ENCODE data around the gene KCNMA1.

Gene KCNMA1

GRCh38 chr10:76858721-76859120, 778.9 kb downstream of the KCNMA1 start:
- TF ChIP-seq CTCF (IDR thresholded peaks at IDR 0.05; ENCODE audit: low read depth, low read length), result no peak
- no peak overlapping the region for H3K4me3 ChIP-seq (ENCODE audit: low read depth, low read length)

GRCh38 chr10:76840802-76841201, 796.8 kb downstream of the KCNMA1 start:
- no peak for TF ChIP-seq CTCF (IDR thresholded peaks at IDR 0.05; ENCODE audit: low read depth, low read length)
- H3K4me3 ChIP-seq (ENCODE audit: low read depth, low read length), result no peak overlapping the region

- no peak for TF ChIP-seq CTCF (IDR thresholded peaks at IDR 0.05; ENCODE audit: low read depth, low read length)
Observed at GRCh38 chr10:76839276-76839675, 798.3 kb downstream of the KCNMA1 start.

GRCh38 chr10:76830218-76830617, 807.4 kb downstream of the KCNMA1 start:
- TF ChIP-seq CTCF (IDR thresholded peaks at IDR 0.05; ENCODE audit: low read depth, low read length), result no peak
- H3K4me3 ChIP-seq (ENCODE audit: low read depth, low read length), result no peak overlapping the region

More at GRCh38 chr10:76839276-76839675, 798.3 kb downstream of the KCNMA1 start:
- H3K4me3 ChIP-seq (ENCODE audit: low read depth, low read length), result no peak overlapping the region

- no peak for TF ChIP-seq CTCF (IDR thresholded peaks at IDR 0.05; ENCODE audit: low read depth, low read length)
Observed at GRCh38 chr10:76829724-76830123, 807.9 kb downstream of the KCNMA1 start.

More at GRCh38 chr10:76829724-76830123, 807.9 kb downstream of the KCNMA1 start:
- H3K4me3 ChIP-seq (ENCODE audit: low read depth, low read length), result no peak overlapping the region
